Transverse colon (tissue), 4 donors: ENCODE measurements around the gene GARIN5B. TPM values are rescaled to one million over a fixed set of nuclear protein-coding genes. Genes with fewer than 3 reads are reported as not detected.
"Not testable (repeated sequence)": the region's sequence is repeated elsewhere in the genome, so short reads cannot be mapped to it uniquely, and the experiment has no call there.

Experiments
- DNase-seq: peaks from one replicate; pipeline ENCODE4 v3.0.0-alpha.2; 2019
- H3K27ac ChIP-seq, 4 donors: fragments of 200-600 bp; sonication (generic); 2 replicates each; pipeline ENCODE4 v1.5.1; 2016 to 2018; ENCODE audit warnings: inconsistent platforms in 4 of 4
- H3K27me3 ChIP-seq: fragments of 200-600 bp; sonication (generic); 2 replicates; pipeline ENCODE4 v1.5.1; 2017; ENCODE audit warnings: inconsistent platforms
- H3K36me3 ChIP-seq, 4 donors: fragments of 200-600 bp; sonication (generic); 2 replicates each; pipeline ENCODE4 v1.5.1; 2017 to 2019; ENCODE audit warnings: inconsistent platforms in 4 of 4
- H3K4me1 ChIP-seq, 4 donors: fragments of 200-600 bp; sonication (generic); 2 replicates each; pipeline ENCODE4 v1.5.1; 2017 to 2020; ENCODE audit warnings: inconsistent platforms in 4 of 4
- H3K4me3 ChIP-seq, 4 donors: fragments of 200-600 bp; sonication (generic); 1 replicate in 1 of 4; 2 replicates in 3 of 4; pipeline versions ENCODE4 v1.5.1 to v1.6.1; 2017 to 2019; ENCODE audit warnings: inconsistent platforms in 4 of 4
- H3K9me3 ChIP-seq, 2 donors: fragments of 200-600 bp; sonication (generic); 2 replicates each; pipeline ENCODE4 v1.5.1; 2017 to 2019; ENCODE audit warnings: inconsistent platforms in 2 of 2
- CTCF ChIP-seq, 5 experiments: fragments of 200-600 bp in 3 of 5; fragments of 450-650 bp in 2 of 5; sonication (generic) in 3 of 5; IDR thresholded peaks; 1 replicate in 2 of 5; 2 replicates in 3 of 5; pipeline ENCODE4 v1.5.1; 2016 to 2017; ENCODE audit warnings: antibody characterized with exemption in 5 of 5, inconsistent platforms in 3 of 5, mild to moderate bottlenecking in 2 of 5, moderate library complexity in 1 of 5
- EP300 ChIP-seq: sonication (generic); formaldehyde crosslinking; IDR thresholded peaks from one replicate; pipeline ENCODE4 v1.6.1; 2017; ENCODE audit warnings: antibody characterized with exemption, low read depth
- POLR2A ChIP-seq: fragments of 450-650 bp; IDR thresholded peaks from one replicate; pipeline ENCODE4 v1.6.1; 2016; ENCODE audit warnings: antibody characterized with exemption, mild to moderate bottlenecking, moderate library complexity
- POLR2AphosphoS5 ChIP-seq, 3 donors: sonication (generic); formaldehyde crosslinking; IDR thresholded peaks; one replicate each; pipeline ENCODE4 v1.6.1; 2016; ENCODE audit warnings: antibody characterized with exemption in 3 of 3
- WGBS, 2 donors: methylation state at CpG; one replicate each; pipeline ENCODE4 v1.1.5; 2018; ENCODE audit warnings: low coverage in 1 of 2; 5-methylcytosine and 5-hydroxymethylcytosine counted together
- in situ Hi-C, 4 donors: fragments of 200-750 bp; cut with MboI; loops; one replicate each; pipeline versions ENCODE4 v1.15.0 to v1.15.1; 2017; ENCODE audit warnings: low sequenced_read_pairs in 3 of 4, low pct_ligation_motif_present in 1 of 4, low pct_unique_long_range_greater_than_20kb in 1 of 4
- intact Hi-C: fragments of 100-400 bp; cut with DNase I; formaldehyde crosslinking; loops from one replicate; pipeline ENCODE4 v1.15.1; 2023; ENCODE audit warnings: low total_unique reads
- total RNA-seq, 4 donors: library from RNA; depleted of rRNA; stranded (reverse); fragments of >200 nt; gene quantifications; one replicate each; pipeline ENCODE4 v1.1.0, GENCODE V29; 2016

GARIN5B gene
- total RNA-seq, 4 donors from 2014 or later, result not detected

GRCh38 chr19:55407800-55408532 lies 44.9 kb upstream of the GARIN5B start:
- H3K4me1 ChIP-seq, result peaks cover 0 to 27% (median 21%) of the 10 kb centered on the region in 4 donors
- WGBS, 2 donors, result 0% methylated on average over 58 of the region's 72 CpGs; no CpG with 5 or more reads in 1 of the 2 donors

GRCh38 chr19:55407550-55407799 lies 44.4 kb upstream of the GARIN5B start, which contains the start of gene UBE2S:
UBE2S (minus strand) TSS chr19:55407788; CDS start chr19:55407589, 199 bp downstream.
- H3K4me3 ChIP-seq, result peak within 1 kb of the TSS; percentile 97 to 100 (median 99)
- H3K9me3 ChIP-seq, DNase-seq, H3K27me3 ChIP-seq, H3K36me3 ChIP-seq: not testable (repeated sequence)
- H3K4me1 ChIP-seq, result peaks cover 0 to 27% (median 21%) of the 10 kb centered on the region in 4 donors
- WGBS, 2 donors, result 3% methylated on average over 15 of the region's 36 CpGs; no CpG with 5 or more reads in 1 of the 2 donors
- H3K27ac ChIP-seq, result peak within 1 kb of the TSS; percentile 97 to 100 (median 98)
- TF ChIP-seq POLR2AphosphoS5 (IDR thresholded peaks at IDR 0.05), result peak; percentile 98 to 99 (median 99)
- intact Hi-C loops, result loop anchor here (2.0 kb wide), 1 partner anchor 67 kb away; no protein-coding TSS in a partner anchor
- in situ Hi-C loops, result loop anchor here in 2 of 4 donors (25.0 kb wide), 1 partner anchor 120 kb away; the partner anchor contains the start of genes BRSK1 (in 2 of the 2) and HSPBP1 (in 2 of the 2)

More at GRCh38 chr19:55407800-55408532, 44.9 kb upstream of the GARIN5B start:
- Histone ChIP-seq H3K9me3 (no peaks in the 10 kb centered on the region), H3K27me3 (no peaks in the 10 kb centered on the region), H3K36me3 (peaks cover 0 to 6% (median 0%) of the 10 kb centered on the region in 4 donors), H3K4me3 (peak overlapping the region; percentile 97 to 100 (median 99)), H3K27ac (peak overlapping the region; percentile 97 to 100 (median 98))
- in situ Hi-C loops (loop anchor here in 2 of 4 donors (25.0 kb wide), 1 partner anchor 121 kb away; the partner anchor contains the start of genes BRSK1 (in 2 of the 2) and HSPBP1 (in 2 of the 2)), intact Hi-C loops (loop anchor here (2.0 kb wide), 1 partner anchor 67 kb away; no protein-coding TSS in a partner anchor)
- DNase-seq, result peak; percentile 98
- peak; percentile 89 for TF ChIP-seq POLR2A
- no peak for TF ChIP-seq EP300

GRCh38 chr19:55406826-55407549 lies 43.9 kb upstream of the GARIN5B start:
- peak; percentile 51 for DNase-seq
- intact Hi-C loops, result loop anchor here (2.0 kb wide), 1 partner anchor 66 kb away; no protein-coding TSS in a partner anchor
- in situ Hi-C loops, result loop anchor here in 2 of 4 donors (25.0 kb wide), 1 partner anchor 120 kb away; the partner anchor contains the start of genes BRSK1 (in 2 of the 2) and HSPBP1 (in 2 of the 2)
- Histone ChIP-seq H3K4me3 (peak overlapping the region; percentile 97 to 100 (median 99)), H3K9me3 (no peaks in the 10 kb centered on the region), H3K27ac (peak overlapping the region; percentile 97 to 100 (median 98)), H3K36me3 (peaks cover 0 to 7% (median 0%) of the 10 kb centered on the region in 4 donors), H3K27me3 (no peaks in the 10 kb centered on the region), H3K4me1 (peaks cover 0 to 27% (median 21%) of the 10 kb centered on the region in 4 donors)
- TF ChIP-seq POLR2AphosphoS5 (IDR thresholded peaks at IDR 0.05), result no peak
- TF ChIP-seq POLR2A, result no peak
- no peak for TF ChIP-seq CTCF (IDR thresholded peaks at IDR 0.05)
- TF ChIP-seq EP300, result no peak
- WGBS, 2 donors, result 52 to 59% methylated on average over 10 to 12 of the region's 35 CpGs

- Histone ChIP-seq H3K27ac (peak overlapping the region in 3 of 4 donors; percentile 98 to 100 (median 99)), H3K27me3 (no peaks in the 10 kb centered on the region), H3K9me3 (no peaks in the 10 kb centered on the region), H3K36me3 (peaks cover 0 to 11% (median 0%) of the 10 kb centered on the region in 4 donors), H3K4me1 (peaks cover 0 to 27% (median 21%) of the 10 kb centered on the region in 4 donors), H3K4me3 (peak overlapping the region in 3 of 4 donors; percentile 97 to 100 (median 99))
- intact Hi-C loops (loop anchor here (2.0 kb wide), 1 partner anchor 65 kb away; no protein-coding TSS in a partner anchor), in situ Hi-C loops (loop anchor here in 2 of 4 donors (25.0 kb wide), 1 partner anchor 119 kb away; the partner anchor contains the start of genes BRSK1 (in 2 of the 2) and HSPBP1 (in 2 of the 2))
- no peak for TF ChIP-seq CTCF (IDR thresholded peaks at IDR 0.05)
- TF ChIP-seq POLR2A, result no peak
- TF ChIP-seq POLR2AphosphoS5 (IDR thresholded peaks at IDR 0.05), result no peak
- no peak for TF ChIP-seq EP300
- DNase-seq, result no peak
- WGBS, 2 donors, result 79 to 83% methylated on average over 5 to 14 of the region's 14 CpGs
Observed at GRCh38 chr19:55406091-55406825, 43.2 kb upstream of the GARIN5B start.
